ENCODE results near the gene EMD.
"Not testable (repeated sequence)": the region's sequence is repeated elsewhere in the genome, so short reads cannot be mapped to it uniquely, and the experiment has no call there.

EMD gene

GRCh38 chrX:154397888-154398667 lies 19.0 kb downstream of the EMD start, which contains the start of gene RPL10:
TSS of gene RPL10 (plus strand) at chrX:154398377. CDS start at chrX:154398520, 143 bp downstream.
- TF ChIP-seq CTCF (IDR thresholded peaks at IDR 0.05; ENCODE audit: low read depth, low read length), result no peak
- peak; percentile 97 to 98 for DNase-seq (ENCODE audit: low read depth in 2 of 2)
- peak within 1 kb of the TSS; percentile 71 to 79 for H3K4me3 ChIP-seq (replicated peaks in 1 of 2; ENCODE audit: low read depth in 2 of 2, low read length in 2 of 2)

GRCh38 chrX:154398668-154399526 lies 19.8 kb downstream of the EMD start:
- DNase-seq (ENCODE audit: low read depth in 2 of 2), result peak; percentile 81 to 87
- peak; percentile 75 for TF ChIP-seq CTCF (IDR thresholded peaks at IDR 0.05; ENCODE audit: low read depth, low read length)

GRCh38 chrX:154399527-154400368 lies 20.7 kb downstream of the EMD start:
- DNase-seq (ENCODE audit: low read depth in 2 of 2), result peak in 1 of 2 donors; percentile 10
- TF ChIP-seq CTCF (IDR thresholded peaks at IDR 0.05; ENCODE audit: low read depth, low read length), result no peak
- H3K4me3 ChIP-seq (replicated peaks in 1 of 2; ENCODE audit: low read depth in 2 of 2, low read length in 2 of 2), result peak overlapping the region; percentile 71 to 79

More at GRCh38 chrX:154398668-154399526, 19.8 kb downstream of the EMD start:
- H3K4me3 ChIP-seq (replicated peaks in 1 of 2; ENCODE audit: low read depth in 2 of 2, low read length in 2 of 2), result peak overlapping the region; percentile 71 to 79

- DNase-seq (ENCODE audit: low read depth in 2 of 2), result not testable (repeated sequence)
- peak overlapping the region; percentile 71 to 79 for H3K4me3 ChIP-seq (replicated peaks in 1 of 2; ENCODE audit: low read depth in 2 of 2, low read length in 2 of 2)
These were observed 21.3 kb downstream of the EMD start for GRCh38 chrX:154400369-154400817.

- TF ChIP-seq CTCF (IDR thresholded peaks at IDR 0.05; ENCODE audit: low read depth, low read length), result no peak
- peak; percentile 42 to 49 for DNase-seq (ENCODE audit: low read depth in 2 of 2)
- no peak overlapping the region for H3K4me3 ChIP-seq (replicated peaks in 1 of 2; ENCODE audit: low read depth in 2 of 2, low read length in 2 of 2)
These were observed 22.1 kb downstream of the EMD start for GRCh38 chrX:154401045-154401799.

GRCh38 chrX:154401918-154402621 lies 23.0 kb downstream of the EMD start:
- TF ChIP-seq CTCF (IDR thresholded peaks at IDR 0.05; ENCODE audit: low read depth, low read length), result no peak
- DNase-seq (ENCODE audit: low read depth in 2 of 2), result peak; percentile 28 to 30
- no peak overlapping the region for H3K4me3 ChIP-seq (replicated peaks in 1 of 2; ENCODE audit: low read depth in 2 of 2, low read length in 2 of 2)
